Right lobe of liver (tissue), 6 donors: Measurements from ENCODE around the gene HDAC4. TPM values are rescaled to one million over a fixed set of nuclear protein-coding genes. Genes with fewer than 3 reads are reported as not detected.

Experiments used
- ATAC-seq, 4 donors: fragments of 200-7000 bp; cut with Tn5 transposase; one replicate each; pipeline ENCODE4 v1.9.1; 2020; ENCODE audit warnings: mild to moderate bottlenecking in 4 of 4, moderate library complexity in 4 of 4
- DNase-seq, 3 donors: peaks; one replicate each; pipeline ENCODE4 v3.0.0-alpha.2; 2020
- H3K27ac ChIP-seq, 3 donors: fragments of 200-600 bp; one replicate each; pipeline ENCODE4 v1.8.0; 2022
- H3K27me3 ChIP-seq, 2 donors: fragments of 200-600 bp; one replicate each; pipeline ENCODE4 v1.8.0; 2022
- H3K36me3 ChIP-seq, 4 donors: fragments of 200-600 bp; sonication (generic) in 1 of 4; one replicate each; pipeline versions ENCODE4 v1.5.1 to v1.8.0; 2017 to 2022; ENCODE audit warnings: control low read depth in 1 of 4
- H3K4me1 ChIP-seq, 4 donors: fragments of 200-600 bp; sonication (generic) in 1 of 4; one replicate each; pipeline versions ENCODE4 v1.5.1 to v1.8.0; 2017 to 2022; ENCODE audit warnings: control low read depth in 1 of 4
- H3K4me3 ChIP-seq, 3 donors: fragments of 200-600 bp; one replicate each; pipeline ENCODE4 v1.8.0; 2022
- H3K9me3 ChIP-seq, 4 donors: fragments of 200-600 bp; sonication (generic) in 1 of 4; one replicate each; pipeline versions ENCODE4 v1.5.1 to v1.8.0; 2017 to 2022; ENCODE audit warnings: control low read depth in 1 of 4
- CTCF ChIP-seq, 4 donors: fragments of 200-600 bp in 3 of 4; fragments of 450-650 bp in 1 of 4; IDR thresholded peaks; one replicate each; pipeline versions ENCODE4 v1.5.1 to v1.8.0; 2016 to 2022; ENCODE audit warnings: antibody characterized with exemption in 4 of 4, mild to moderate bottlenecking in 2 of 4
- POLR2A ChIP-seq: fragments of 450-650 bp; IDR thresholded peaks from one replicate; pipeline ENCODE4 v1.6.1; 2017; ENCODE audit warnings: antibody characterized with exemption, mild to moderate bottlenecking
- WGBS: methylation state at CpG from one replicate; pipeline ENCODE4 v1.1.6; 2018; ENCODE audit warnings: low coverage, low lambda C conversion rate; ENCODE audit not compliant: insufficient coverage; ENCODE audit errors: missing lambda C conversion rate; 5-methylcytosine and 5-hydroxymethylcytosine counted together
- intact Hi-C, 2 donors: fragments of 100-400 bp; cut with DNase I; formaldehyde crosslinking; loops; one replicate each; pipeline versions ENCODE4 v1.11.2 to v1.14.1; 2022
- total RNA-seq, 6 experiments: library from RNA; depleted of rRNA in 2 of 6; stranded (reverse); fragments of >200 nt in 2 of 6; fragmentation: NEBNext Ultra II Directional in 3 of 6; extraction: Animal tissue kit (Norgen Biotek cat#: 25700) in 3 of 6; gene quantifications; one replicate each; pipeline versions ENCODE4 v1.1.0 to v1.2.4, GENCODE V29; 2016 to 2023
- donor health status: DM: no; HTN: yes; CAD: no.
- donor health status: DM: no; HTN: no; CAD: no.
- donor health status: DM: no; HTN: no; CAD: no.
- donor health status: DM: no; HTN: yes; CAD: no.
- donor health status: DM: no; HTN: yes; CAD: no.

HDAC4 gene
- total RNA-seq, 6 experiments from 2014 or later, result 8.9 to 22.4 (median 14.7) TPM

DNA sequence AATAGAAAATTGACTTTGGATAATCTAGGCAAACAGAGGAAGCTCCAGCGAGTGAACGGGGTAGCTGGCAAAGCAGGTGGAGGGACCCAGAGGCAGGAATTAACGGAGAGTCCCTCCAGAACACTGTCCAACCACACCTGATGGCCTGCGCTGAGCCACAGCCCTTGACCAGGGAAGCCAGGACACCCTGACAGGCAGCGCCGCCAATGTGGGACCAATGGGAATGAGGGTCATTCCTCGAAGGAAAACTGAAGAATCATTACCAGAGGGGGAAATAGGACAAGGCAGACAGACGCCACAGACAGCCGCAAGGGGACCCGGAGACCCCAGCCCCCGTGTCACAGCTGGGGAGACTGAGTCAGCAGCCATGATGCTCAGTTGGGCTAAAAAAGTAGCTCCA lies 40.8 kb downstream of the HDAC4 start:
- ATAC-seq (no peak), DNase-seq (no peak)
- H3K27ac ChIP-seq, result no peak overlapping the region
- no peaks in the 10 kb centered on the region for H3K27me3 ChIP-seq
- no peaks in the 10 kb centered on the region for H3K36me3 ChIP-seq
- no peak overlapping the region for H3K4me3 ChIP-seq
- 91% methylated on average over 9 of the region's 11 CpGs for WGBS
- H3K4me1 ChIP-seq, result peaks cover 0 to 25% (median 14%) of the 10 kb centered on the region in 4 donors
- no peak for TF ChIP-seq CTCF (IDR thresholded peaks at IDR 0.05)
- TF ChIP-seq POLR2A, result no peak
- intact Hi-C loops, result no loop called here
- no peaks in the 10 kb centered on the region for H3K9me3 ChIP-seq

GRCh38 chr2:239359196-239359912 lies 41.5 kb downstream of the HDAC4 start:
- no peaks in the 10 kb centered on the region for H3K27me3 ChIP-seq
- TF ChIP-seq CTCF (IDR thresholded peaks at IDR 0.05), result no peak
- TF ChIP-seq POLR2A, result no peak
- intact Hi-C loops, result no loop called here
- no peak overlapping the region for H3K27ac ChIP-seq
- no peak overlapping the region for H3K4me3 ChIP-seq
- no peak for DNase-seq
- no peaks in the 10 kb centered on the region for H3K9me3 ChIP-seq
- H3K36me3 ChIP-seq, result no peaks in the 10 kb centered on the region
- peaks cover 0 to 25% (median 14%) of the 10 kb centered on the region in 4 donors for H3K4me1 ChIP-seq
- no peak for ATAC-seq
- WGBS, result 93% methylated on average over 16 of the region's 20 CpGs

- H3K36me3 ChIP-seq, result no peaks in the 10 kb centered on the region
- TF ChIP-seq POLR2A, result no peak
- peak in 3 of 4 donors; percentile 11 to 22 (median 14) for TF ChIP-seq CTCF (IDR thresholded peaks at IDR 0.05)
- peaks cover 0 to 25% (median 14%) of the 10 kb centered on the region in 4 donors for H3K4me1 ChIP-seq
- no peaks in the 10 kb centered on the region for H3K9me3 ChIP-seq
- H3K27me3 ChIP-seq, result no peaks in the 10 kb centered on the region
- intact Hi-C loops, result no loop called here
- peak; percentile 78 to 93 (median 88) for ATAC-seq
- no peak overlapping the region for H3K4me3 ChIP-seq
- DNase-seq, result peak in 1 of 3 donors; percentile 71
- WGBS, result 52% methylated on average over 18 of the region's 18 CpGs
- no peak overlapping the region for H3K27ac ChIP-seq
Measured at GRCh38 chr2:239358062-239358754, 42.6 kb downstream of the HDAC4 start.

GRCh38 chr2:239355724-239356123 lies 45.1 kb downstream of the HDAC4 start:
- peak; percentile 39 to 69 (median 54) for ATAC-seq
- no peaks in the 10 kb centered on the region for H3K27me3 ChIP-seq
- no peaks in the 10 kb centered on the region for H3K9me3 ChIP-seq
- H3K27ac ChIP-seq, result no peak overlapping the region
- peaks cover 0 to 10% (median 0%) of the 10 kb centered on the region in 4 donors for H3K36me3 ChIP-seq
- 36% methylated on average over 3 of the region's 3 CpGs for WGBS
- TF ChIP-seq CTCF (IDR thresholded peaks at IDR 0.05) (no peak), POLR2A (no peak)
- peaks cover 0 to 25% (median 14%) of the 10 kb centered on the region in 4 donors for H3K4me1 ChIP-seq
- no peak for DNase-seq
- intact Hi-C loops, result no loop called here
- H3K4me3 ChIP-seq, result no peak overlapping the region
